Measurements from ENCODE around the gene LONRF2. TPM values are rescaled to one million over a fixed set of nuclear protein-coding genes. Genes with fewer than 3 reads are reported as not detected.

LONRF2 gene
- total RNA-seq, 1 donor from 2014 or later: 1.7 TPM

- H3K27ac Mint-ChIP-seq (ENCODE audit: unreplicated experiment): no peak overlapping the region
- H3K36me3 Mint-ChIP-seq (ENCODE audit: low read depth): peaks cover 4% of the 10 kb centered on the region
- no peak for TF ChIP-seq CTCF (IDR thresholded peaks at IDR 0.05)
- peaks cover 34% of the 10 kb centered on the region for H3K4me1 Mint-ChIP-seq (ENCODE audit: low read depth)
- H3K4me3 Mint-ChIP-seq (ENCODE audit: unreplicated experiment): no peak overlapping the region
- H3K9me3 Mint-ChIP-seq (ENCODE audit: low read depth): peaks cover 5% of the 10 kb centered on the region
- H3K27me3 Mint-ChIP-seq (ENCODE audit: low read depth): no peaks in the 10 kb centered on the region
- no peak for DNase-seq (ENCODE audit: low spot score)
Measured at GRCh38 chr2:100241236-100241635, 81.1 kb downstream of the LONRF2 start.

GRCh38 chr2:100240386-100240785 is 81.9 kb downstream of the LONRF2 start:
- Mint-ChIP-seq H3K9me3 (ENCODE audit: low read depth) (peaks cover 5% of the 10 kb centered on the region), H3K27me3 (ENCODE audit: low read depth) (no peaks in the 10 kb centered on the region), H3K4me3 (ENCODE audit: unreplicated experiment) (no peak overlapping the region), H3K36me3 (ENCODE audit: low read depth) (peaks cover 4% of the 10 kb centered on the region), H3K4me1 (ENCODE audit: low read depth) (peaks cover 32% of the 10 kb centered on the region), H3K27ac (ENCODE audit: unreplicated experiment) (no peak overlapping the region)
- no peak for DNase-seq (ENCODE audit: low spot score)
- no peak for TF ChIP-seq CTCF (IDR thresholded peaks at IDR 0.05)

- Mint-ChIP-seq H3K36me3 (ENCODE audit: low read depth) (peaks cover 2% of the 10 kb centered on the region), H3K27me3 (ENCODE audit: low read depth) (no peaks in the 10 kb centered on the region), H3K4me3 (ENCODE audit: unreplicated experiment) (no peak overlapping the region), H3K4me1 (ENCODE audit: low read depth) (peaks cover 32% of the 10 kb centered on the region), H3K27ac (ENCODE audit: unreplicated experiment) (no peak overlapping the region), H3K9me3 (ENCODE audit: low read depth) (peaks cover 2% of the 10 kb centered on the region)
- no peak for TF ChIP-seq CTCF (IDR thresholded peaks at IDR 0.05)
- DNase-seq (ENCODE audit: low spot score): no peak
Measured at GRCh38 chr2:100239486-100240210, 82.7 kb downstream of the LONRF2 start.

GRCh38 chr2:100238471-100238870 is 83.8 kb downstream of the LONRF2 start:
- Mint-ChIP-seq H3K27ac (ENCODE audit: unreplicated experiment) (no peak overlapping the region), H3K27me3 (ENCODE audit: low read depth) (no peaks in the 10 kb centered on the region), H3K36me3 (ENCODE audit: low read depth) (no peaks in the 10 kb centered on the region), H3K4me1 (ENCODE audit: low read depth) (peaks cover 43% of the 10 kb centered on the region), H3K4me3 (ENCODE audit: unreplicated experiment) (no peak overlapping the region), H3K9me3 (ENCODE audit: low read depth) (no peaks in the 10 kb centered on the region)
- TF ChIP-seq CTCF (IDR thresholded peaks at IDR 0.05): no peak
- DNase-seq (ENCODE audit: low spot score): no peak

GRCh38 chr2:100237770-100238169 is 84.5 kb downstream of the LONRF2 start:
- H3K9me3 Mint-ChIP-seq (ENCODE audit: low read depth): no peaks in the 10 kb centered on the region
- H3K27me3 Mint-ChIP-seq (ENCODE audit: low read depth): no peaks in the 10 kb centered on the region
- no peak overlapping the region for H3K4me3 Mint-ChIP-seq (ENCODE audit: unreplicated experiment)
- peaks cover 43% of the 10 kb centered on the region for H3K4me1 Mint-ChIP-seq (ENCODE audit: low read depth)
- no peak overlapping the region for H3K27ac Mint-ChIP-seq (ENCODE audit: unreplicated experiment)
- no peak for TF ChIP-seq CTCF (IDR thresholded peaks at IDR 0.05)
- H3K36me3 Mint-ChIP-seq (ENCODE audit: low read depth): no peaks in the 10 kb centered on the region
- no peak for DNase-seq (ENCODE audit: low spot score)
